HepG2 (cell line): ENCODE data around the gene SPPL3. TPM values are rescaled to one million over a fixed set of nuclear protein-coding genes. Genes with fewer than 3 reads are reported as not detected.

ENCODE experiments used
- ATAC-seq: fragments of 200-7000 bp; cut with Tn5 transposase; 3 replicates; pipeline ENCODE4 v1.9.1; 2020; ENCODE audit warnings: mild to moderate bottlenecking, moderate library complexity
- BruUV-seq: library from RNA; stranded (reverse); fragments of 400-500 nt; replicated peaks from 2 replicates; lab custom pipeline; 2021; lab: Mats Ljungman, UMichigan
- CTCF ChIA-PET: fragments of 300-600 bp; formaldehyde crosslinking; extraction: SDS; loops from one replicate; lab custom pipeline; 2021; ENCODE audit warnings: low total read pairs, inconsistent platforms, low intra/inter-chr PET ratio; lab: Yijun Ruan, JAX
- POLR2A ChIA-PET: fragments of 350-600 bp; sonication (Branson Sonifier 250); formaldehyde crosslinking; loops from one replicate; lab custom pipeline; 2020; ENCODE audit warnings: antibody characterized with exemption, inconsistent platforms; lab: Yijun Ruan, JAX
- DNase-seq: peaks from one replicate; pipeline ENCODE4 v3.0.0-alpha.2; 2015; ENCODE audit warnings: low spot score
- FAIRE-seq: peaks from 3 replicates; lab custom pipeline; 2011; peaks lifted over from hg19 to GRCh38; lab: Jason Lieb, UNC
- H2AFZ ChIP-seq: one replicate; pipeline ENCODE4 v1.6.1; 2011; ENCODE audit warnings: low read length, inconsistent platforms
- H3K27ac ChIP-seq: fragments of 300-600 bp; 3 replicates; pipeline ENCODE4 v1.8.0; 2011; ENCODE audit warnings: mixed run types, mild to moderate bottlenecking, mixed read lengths, low read length, inconsistent platforms; ENCODE audit not compliant: insufficient read depth; ENCODE audit errors: extremely low read length
- H3K27me3 ChIP-seq, 2 experiments: fragments of 200-600 bp in 1 of 2; 2 replicates in 1 of 2; 3 replicates in 1 of 2; pipeline versions ENCODE4 v1.6.0 to v1.8.0; 2011; ENCODE audit warnings: low read length in 2 of 2, mild to moderate bottlenecking in 2 of 2, moderate library complexity in 2 of 2, inconsistent platforms in 1 of 2; ENCODE audit not compliant: insufficient read depth in 2 of 2, control insufficient read depth in 1 of 2
- H3K36me3 ChIP-seq, 2 experiments: fragments of 200-600 bp in 1 of 2; replicated peaks in 1 of 2; 2 replicates in 1 of 2; 3 replicates in 1 of 2; pipeline versions ENCODE4 v1.5.1 to v1.8.0; 2011; ENCODE audit warnings: low read length in 2 of 2, inconsistent platforms in 1 of 2; ENCODE audit not compliant: insufficient read depth in 2 of 2, control insufficient read depth in 1 of 2
- H3K4me1 ChIP-seq: 2 replicates; pipeline ENCODE4 v1.5.1; 2012; ENCODE audit warnings: low read length, inconsistent platforms; ENCODE audit not compliant: insufficient read depth
- H3K4me2 ChIP-seq: 2 replicates; pipeline ENCODE4 v1.6.0; 2011; ENCODE audit warnings: low read depth, low read length, inconsistent platforms
- H3K4me3 ChIP-seq, 3 experiments: fragments of 200-600 bp in 1 of 3; sonication (generic), shearing (Covaris generic) in 1 of 3; replicated peaks in 1 of 3; 2 replicates each; pipeline ENCODE4 v1.5.1; 2011 to 2016; ENCODE audit warnings: low read length in 3 of 3, inconsistent platforms in 2 of 3, low read depth in 2 of 3, mild to moderate bottlenecking in 2 of 3, control low read depth in 1 of 3, mixed read lengths in 1 of 3; ENCODE audit not compliant: insufficient read depth in 1 of 3
- H3K79me2 ChIP-seq: one replicate; pipeline ENCODE4 v1.6.1; 2011; ENCODE audit warnings: low read length, inconsistent platforms; ENCODE audit not compliant: insufficient read depth
- H3K9ac ChIP-seq: 2 replicates; pipeline ENCODE4 v1.6.0; 2011; ENCODE audit warnings: mild to moderate bottlenecking, low read depth, low read length, inconsistent platforms; ENCODE audit not compliant: insufficient read depth
- H3K9me3 ChIP-seq: 2 replicates; pipeline ENCODE4 v1.5.1; 2012; ENCODE audit warnings: mild to moderate bottlenecking, low read length
- H4K20me1 ChIP-seq: 2 replicates; pipeline ENCODE4 v1.6.0; 2011; ENCODE audit warnings: inconsistent platforms, mild to moderate bottlenecking, low read length, moderate library complexity; ENCODE audit not compliant: insufficient read depth
- NAIF1 ChIP-seq: sonication (generic); formaldehyde crosslinking; IDR thresholded peaks from 2 replicates; pipeline ENCODE4 v1.5.0; 2020; ENCODE audit warnings: mild to moderate bottlenecking, missing genetic modification reagents, borderline replicate concordance
- STAG1 ChIP-seq: sonication (generic); formaldehyde crosslinking; IDR thresholded peaks from 2 replicates; pipeline ENCODE4 v1.4.0; 2020; ENCODE audit warnings: missing genetic modification reagents
- ZC3H4 ChIP-seq: sonication (generic); formaldehyde crosslinking; IDR thresholded peaks from 2 replicates; pipeline ENCODE4 v1.4.0; 2020; ENCODE audit warnings: missing genetic modification reagents, borderline replicate concordance
- ZFP1 ChIP-seq: IDR thresholded peaks from 2 replicates; pipeline ENCODE4 v1.6.1; 2016
- ZFYVE20 ChIP-seq: sonication (generic); formaldehyde crosslinking; IDR thresholded peaks from 2 replicates; pipeline ENCODE4 v1.8.0; 2023; ENCODE audit warnings: low read depth, mild to moderate bottlenecking, moderate library complexity, missing genetic modification reagents, borderline replicate concordance
- ZNF282 ChIP-seq: fragments of 450-650 bp; IDR thresholded peaks from 2 replicates; pipeline ENCODE4 v1.6.1; 2018; ENCODE audit not compliant: partially characterized antibody
- ZNF768 ChIP-seq: sonication (generic); formaldehyde crosslinking; IDR thresholded peaks from 2 replicates; pipeline ENCODE4 v1.4.0; 2020; ENCODE audit warnings: missing genetic modification reagents
- WGBS: methylation state at CpG from one replicate; pipeline ENCODE4 v1.1.6; 2017; ENCODE audit warnings: low lambda C conversion rate; 5-methylcytosine and 5-hydroxymethylcytosine counted together
- in situ Hi-C: cut with HindIII; loops from 2 replicates; pipeline ENCODE4 v1.10.0; 2017; ENCODE audit warnings: low pct_unique_long_range_greater_than_20kb; ENCODE audit not compliant: extremely low pct_ligation_motif_present
- intact Hi-C: fragments of 100-400 bp; cut with micrococcal nuclease; formaldehyde crosslinking; loops from one replicate; pipeline ENCODE4 v1.10.0; 2022; ENCODE audit not compliant: unreplicated experiment
- polyA plus RNA-seq, 8 experiments: library from polyadenylated mRNA; depleted of rRNA in 3 of 8; stranded (reverse) in 7 of 8; unstranded in 1 of 8; fragments of >200 nt; fragmentation: Illumina TruSeq in 4 of 8; extraction: Trizol in 4 of 8; gene quantifications; 2 replicates each; pipeline versions ENCODE4 v1.2.1 to v1.2.3, GENCODE V29; 2011 to 2016; ENCODE audit warnings: low read depth in 4 of 8, missing spikeins in 1 of 8, mixed read lengths in 1 of 8; ENCODE audit not compliant: insufficient read depth in 1 of 8
- total RNA-seq, 5 experiments: library from RNA; depleted of rRNA; stranded (reverse); fragments of >200 nt; fragmentation: Illumina TruSeq; extraction: Trizol; gene quantifications; 2 replicates each; pipeline ENCODE4 v1.2.3, GENCODE V29; 2016; ENCODE audit warnings: low read depth in 1 of 5
- TF ChIP-seq, protein P1 (sequence below): sonication (generic); formaldehyde crosslinking; IDR thresholded peaks from 2 replicates; pipeline ENCODE4 v1.5.0; 2020; ENCODE audit warnings: mild to moderate bottlenecking, missing genetic modification reagents, borderline replicate concordance
- TF ChIP-seq, protein P2 (sequence below): fragments of 450-650 bp; IDR thresholded peaks from 2 replicates; pipeline ENCODE4 v1.6.1; 2017
- TF ChIP-seq, protein P3 (sequence below): sonication (generic); formaldehyde crosslinking; conservative IDR thresholded peaks from 2 replicates; pipeline ENCODE4 v1.4.0; 2020; ENCODE audit warnings: mild to moderate bottlenecking, missing genetic modification reagents, moderate library complexity

SPPL3 gene
- total and polyA plus RNA-seq, 2 of the 13 experiments (the other 11 are each of a cell fraction or from before 2014, with no cell fraction given) = 8.9 to 9.1 TPM

DNA sequence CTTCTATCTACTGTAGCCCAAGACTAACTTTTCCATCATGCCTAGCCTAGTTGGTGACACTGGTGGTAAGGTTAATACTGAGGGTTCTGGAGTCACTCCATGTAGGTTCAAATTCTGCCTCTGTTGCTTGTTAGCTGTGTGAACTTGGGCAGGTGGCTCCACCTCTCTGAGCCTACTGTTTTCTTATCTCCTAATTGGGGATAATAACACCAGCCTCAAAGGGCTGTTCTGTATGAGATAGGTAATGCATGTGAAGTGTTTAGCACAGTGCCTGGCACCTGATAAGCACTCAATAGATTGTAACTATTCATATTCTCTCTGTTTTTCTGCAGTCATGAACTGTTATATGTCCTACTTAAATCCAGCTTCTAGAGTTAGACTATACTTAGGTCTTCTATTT, 17.5 kb upstream of the SPPL3 start:
- FAIRE-seq = no peak
- BruUV-seq = no TSS peak
- Histone ChIP-seq H3K27ac (no peak overlapping the region), H3K79me2 (no peaks in the 10 kb centered on the region), H3K4me2 (no peak overlapping the region), H3K36me3 (no peaks in the 10 kb centered on the region), H3K4me1 (peaks cover 14% of the 10 kb centered on the region; the same call in 1 of the 2 replicates), H4K20me1 (no peaks in the 10 kb centered on the region), H3K4me3 (no peak overlapping the region), H3K9me3 (no peaks in the 10 kb centered on the region; the same call in 1 of the 2 replicates), H3K9ac (no peak overlapping the region), H2AFZ (no peak overlapping the region), H3K27me3 (no peaks in the 10 kb centered on the region; a peak in 2 of 5 replicates)
- TF ChIP-seq, protein P1, sequence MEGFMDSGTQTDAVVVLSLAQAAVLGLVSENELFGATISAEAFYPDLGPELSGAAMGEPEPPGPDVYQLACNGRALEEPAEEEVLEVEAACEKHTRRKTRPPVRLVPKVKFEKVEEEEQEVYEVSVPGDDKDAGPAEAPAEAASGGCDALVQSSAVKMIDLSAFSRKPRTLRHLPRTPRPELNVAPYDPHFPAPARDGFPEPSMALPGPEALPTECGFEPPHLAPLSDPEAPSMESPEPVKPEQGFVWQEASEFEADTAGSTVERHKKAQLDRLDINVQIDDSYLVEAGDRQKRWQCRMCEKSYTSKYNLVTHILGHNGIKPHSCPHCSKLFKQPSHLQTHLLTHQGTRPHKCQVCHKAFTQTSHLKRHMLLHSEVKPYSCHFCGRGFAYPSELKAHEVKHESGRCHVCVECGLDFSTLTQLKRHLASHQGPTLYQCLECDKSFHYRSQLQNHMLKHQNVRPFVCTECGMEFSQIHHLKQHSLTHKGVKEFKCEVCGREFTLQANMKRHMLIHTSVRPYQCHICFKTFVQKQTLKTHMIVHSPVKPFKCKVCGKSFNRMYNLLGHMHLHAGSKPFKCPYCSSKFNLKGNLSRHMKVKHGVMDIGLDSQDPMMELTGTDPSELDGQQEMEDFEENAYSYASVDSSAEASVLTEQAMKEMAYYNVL (CRISPR knock-in tag) = no peak
- peak; percentile 23; the same call in 1 of the 2 replicates for TF ChIP-seq ZNF768 (CRISPR knock-in tag)
- no peak for TF ChIP-seq ZFYVE20
- in situ Hi-C loops = no loop called here
- no peak for ATAC-seq
- intact Hi-C loops = no loop called here
- ChIA-PET POLR2A (no interaction called here), CTCF (no interaction called here)
- no peak for DNase-seq

DNA sequence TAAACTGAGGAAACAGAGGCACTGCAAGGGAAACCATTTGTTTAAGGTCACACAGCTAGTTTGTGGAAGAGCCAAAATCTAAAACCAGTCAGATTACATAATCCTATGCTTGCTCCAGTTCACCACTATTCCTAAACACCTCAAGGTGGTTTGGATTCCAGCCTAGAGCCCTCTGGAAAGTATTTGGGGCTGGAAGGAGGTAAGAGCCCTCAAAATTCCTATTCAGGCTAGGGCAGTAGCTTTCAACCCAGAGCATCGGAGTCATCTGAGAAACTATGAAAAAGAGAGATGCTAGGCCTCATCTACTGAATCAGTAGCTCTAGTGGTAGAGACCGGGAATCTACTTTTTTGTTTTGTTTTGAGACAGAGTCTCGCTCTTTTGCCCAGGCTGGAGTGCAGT, 16.0 kb upstream of the SPPL3 start:
- FAIRE-seq (no peak), DNase-seq (no peak), ATAC-seq (peak; percentile 31; the same call in 1 of the 3 replicates)
- no peaks in the 10 kb centered on the region for H3K36me3 ChIP-seq
- ChIA-PET POLR2A (no interaction called here), CTCF (no interaction called here)
- 0 out of 2 replicates have a peak, but pooled peaks cover 1% of the 10 kb centered on the region for H3K4me1 ChIP-seq
- no peak overlapping the region for H3K4me3 ChIP-seq
- no peaks in the 10 kb centered on the region for H3K79me2 ChIP-seq
- intact Hi-C loops = no loop called here
- H3K27me3 ChIP-seq = no peaks in the 10 kb centered on the region; a peak in 2 of 5 replicates
- no peak overlapping the region for H3K27ac ChIP-seq
- H3K4me2 ChIP-seq = no peak overlapping the region
- WGBS = 24% methylated on average over 3 of the region's 3 CpGs
- no peak overlapping the region for H2AFZ ChIP-seq
- in situ Hi-C loops = no loop called here
- no peaks in the 10 kb centered on the region for H4K20me1 ChIP-seq
- no peaks in the 10 kb centered on the region; the same call in 1 of the 2 replicates for H3K9me3 ChIP-seq
- H3K9ac ChIP-seq = no peak overlapping the region
- no TSS peak for BruUV-seq
- TF ChIP-seq ZFP1 (CRISPR knock-in tag) = no peak
- TF ChIP-seq STAG1 = no peak
- no peak for TF ChIP-seq ZNF282
- no peak for TF ChIP-seq NAIF1 (CRISPR knock-in tag)
- TF ChIP-seq, protein P2, sequence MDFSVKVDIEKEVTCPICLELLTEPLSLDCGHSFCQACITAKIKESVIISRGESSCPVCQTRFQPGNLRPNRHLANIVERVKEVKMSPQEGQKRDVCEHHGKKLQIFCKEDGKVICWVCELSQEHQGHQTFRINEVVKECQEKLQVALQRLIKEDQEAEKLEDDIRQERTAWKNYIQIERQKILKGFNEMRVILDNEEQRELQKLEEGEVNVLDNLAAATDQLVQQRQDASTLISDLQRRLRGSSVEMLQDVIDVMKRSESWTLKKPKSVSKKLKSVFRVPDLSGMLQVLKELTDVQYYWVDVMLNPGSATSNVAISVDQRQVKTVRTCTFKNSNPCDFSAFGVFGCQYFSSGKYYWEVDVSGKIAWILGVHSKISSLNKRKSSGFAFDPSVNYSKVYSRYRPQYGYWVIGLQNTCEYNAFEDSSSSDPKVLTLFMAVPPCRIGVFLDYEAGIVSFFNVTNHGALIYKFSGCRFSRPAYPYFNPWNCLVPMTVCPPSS = no peak
- TF ChIP-seq ZC3H4 (CRISPR knock-in tag) = no peak
- TF ChIP-seq, protein P3, sequence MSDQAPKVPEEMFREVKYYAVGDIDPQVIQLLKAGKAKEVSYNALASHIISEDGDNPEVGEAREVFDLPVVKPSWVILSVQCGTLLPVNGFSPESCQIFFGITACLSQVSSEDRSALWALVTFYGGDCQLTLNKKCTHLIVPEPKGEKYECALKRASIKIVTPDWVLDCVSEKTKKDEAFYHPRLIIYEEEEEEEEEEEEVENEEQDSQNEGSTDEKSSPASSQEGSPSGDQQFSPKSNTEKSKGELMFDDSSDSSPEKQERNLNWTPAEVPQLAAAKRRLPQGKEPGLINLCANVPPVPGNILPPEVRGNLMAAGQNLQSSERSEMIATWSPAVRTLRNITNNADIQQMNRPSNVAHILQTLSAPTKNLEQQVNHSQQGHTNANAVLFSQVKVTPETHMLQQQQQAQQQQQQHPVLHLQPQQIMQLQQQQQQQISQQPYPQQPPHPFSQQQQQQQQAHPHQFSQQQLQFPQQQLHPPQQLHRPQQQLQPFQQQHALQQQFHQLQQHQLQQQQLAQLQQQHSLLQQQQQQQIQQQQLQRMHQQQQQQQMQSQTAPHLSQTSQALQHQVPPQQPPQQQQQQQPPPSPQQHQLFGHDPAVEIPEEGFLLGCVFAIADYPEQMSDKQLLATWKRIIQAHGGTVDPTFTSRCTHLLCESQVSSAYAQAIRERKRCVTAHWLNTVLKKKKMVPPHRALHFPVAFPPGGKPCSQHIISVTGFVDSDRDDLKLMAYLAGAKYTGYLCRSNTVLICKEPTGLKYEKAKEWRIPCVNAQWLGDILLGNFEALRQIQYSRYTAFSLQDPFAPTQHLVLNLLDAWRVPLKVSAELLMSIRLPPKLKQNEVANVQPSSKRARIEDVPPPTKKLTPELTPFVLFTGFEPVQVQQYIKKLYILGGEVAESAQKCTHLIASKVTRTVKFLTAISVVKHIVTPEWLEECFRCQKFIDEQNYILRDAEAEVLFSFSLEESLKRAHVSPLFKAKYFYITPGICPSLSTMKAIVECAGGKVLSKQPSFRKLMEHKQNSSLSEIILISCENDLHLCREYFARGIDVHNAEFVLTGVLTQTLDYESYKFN (CRISPR knock-in tag) = no peak
